IMR-90 (cell line): ENCODE measurements around the gene HLA-C. TPM values are rescaled to one million over a fixed set of nuclear protein-coding genes. Genes with fewer than 3 reads are reported as not detected.

ENCODE experiments used
- ATAC-seq: fragments of 200-7000 bp; cut with Tn5 transposase; 2 replicates; pipeline ENCODE4 v1.9.1; 2020; ENCODE audit warnings: low read depth, mild to moderate bottlenecking, moderate library complexity
- BruUV-seq: library from RNA; stranded (reverse); fragments of 400-500 nt; replicated peaks from 2 replicates; lab custom pipeline; 2021; lab: Mats Ljungman, UMichigan
- CTCF ChIA-PET: fragments of 300-600 bp; formaldehyde crosslinking; extraction: SDS; loops from one replicate; lab custom pipeline; 2021; ENCODE audit warnings: antibody characterized with exemption; lab: Yijun Ruan, JAX
- POLR2A ChIA-PET: fragments of 300-600 bp; sonication (Branson Sonifier 250); formaldehyde crosslinking; loops from one replicate; lab custom pipeline; 2022; ENCODE audit warnings: antibody characterized with exemption; ENCODE audit not compliant: unreplicated experiment; lab: Charles Lee
- DNase-seq: peaks from one replicate; pipeline ENCODE4 v3.0.0; 2013
- H2AFZ ChIP-seq: replicated peaks from 2 replicates; pipeline ENCODE3; 2013; ENCODE audit warnings: low read length, mild to moderate bottlenecking; ENCODE audit not compliant: poor library complexity
- H2AK5ac ChIP-seq: 2 replicates; pipeline ENCODE4 v1.6.1; 2013; ENCODE audit warnings: low read depth, low read length, inconsistent platforms
- H2AK9ac ChIP-seq: replicated peaks from 2 replicates; pipeline ENCODE3; 2013; ENCODE audit warnings: mild to moderate bottlenecking, low read depth, low read length, moderate library complexity; ENCODE audit not compliant: poor library complexity
- H2BK120ac ChIP-seq: 2 replicates; pipeline ENCODE4 v1.6.1; 2013; ENCODE audit warnings: low read depth, low read length, inconsistent platforms
- H2BK15ac ChIP-seq: 3 replicates; pipeline ENCODE4 v1.6.1; 2013; ENCODE audit warnings: low read depth, low read length, inconsistent platforms
- H2BK20ac ChIP-seq: 2 replicates; pipeline ENCODE4 v1.6.1; 2013; ENCODE audit warnings: low read depth, mild to moderate bottlenecking, inconsistent platforms, low read length, moderate library complexity
- H2BK5ac ChIP-seq: 2 replicates; pipeline ENCODE4 v1.6.1; 2013; ENCODE audit warnings: mild to moderate bottlenecking, low read depth, low read length, inconsistent platforms; ENCODE audit not compliant: poor library complexity, severe bottlenecking
- H3K14ac ChIP-seq: replicated peaks from 2 replicates; pipeline ENCODE4 v1.6.1; 2013; ENCODE audit warnings: low read depth, low read length, inconsistent platforms
- H3K18ac ChIP-seq: 2 replicates; pipeline ENCODE4 v1.6.1; 2013; ENCODE audit warnings: low read depth, low read length, control low read depth
- H3K23ac ChIP-seq: 2 replicates; pipeline ENCODE4 v1.6.1; 2013; ENCODE audit warnings: low read depth, low read length, inconsistent platforms
- H3K27ac ChIP-seq: 2 replicates; pipeline ENCODE4 v1.5.1; 2013; ENCODE audit warnings: mild to moderate bottlenecking, control low read depth, low read length; ENCODE audit not compliant: insufficient read depth
- H3K27me3 ChIP-seq: 2 replicates; pipeline ENCODE4 v1.6.1; 2013; ENCODE audit warnings: low read length; ENCODE audit not compliant: control insufficient read depth, insufficient read depth
- H3K36me3 ChIP-seq: 2 replicates; pipeline ENCODE4 v1.6.1; 2013; ENCODE audit warnings: low read length, mixed read lengths; ENCODE audit not compliant: control insufficient read depth, insufficient read depth
- H3K4ac ChIP-seq: 2 replicates; pipeline ENCODE4 v1.6.1; 2013; ENCODE audit warnings: low read depth, low read length, inconsistent platforms
- H3K4me1 ChIP-seq: 2 replicates; pipeline ENCODE4 v1.6.1; 2013; ENCODE audit warnings: low read length, mixed read lengths; ENCODE audit not compliant: control insufficient read depth, insufficient read depth
- H3K4me2 ChIP-seq: 2 replicates; pipeline ENCODE4 v1.6.1; 2013; ENCODE audit warnings: low read depth, mild to moderate bottlenecking, control low read depth, low read length, moderate library complexity
- H3K4me3 ChIP-seq: 2 replicates; pipeline ENCODE4 v1.5.1; 2013; ENCODE audit warnings: low read depth, mild to moderate bottlenecking, control low read depth, low read length, moderate library complexity; ENCODE audit not compliant: insufficient read depth
- H3K56ac ChIP-seq: 2 replicates; pipeline ENCODE4 v1.6.1; 2013; ENCODE audit warnings: low read length, inconsistent platforms; ENCODE audit not compliant: insufficient read depth; ENCODE audit errors: extremely low read depth
- H3K79me1 ChIP-seq, 2 experiments: 2 replicates each; pipeline ENCODE4 v1.6.1; 2013; ENCODE audit warnings: low read length in 2 of 2, inconsistent platforms in 1 of 2, low read depth in 1 of 2
- H3K9ac ChIP-seq: 2 replicates; pipeline ENCODE4 v1.6.1; 2013; ENCODE audit warnings: low read depth, low read length, control low read depth
- H3K9me1 ChIP-seq: 2 replicates; pipeline ENCODE4 v1.6.1; 2013; ENCODE audit warnings: low read length, inconsistent platforms; ENCODE audit not compliant: insufficient read depth
- H3K9me3 ChIP-seq: 2 replicates; pipeline ENCODE4 v1.6.1; 2013; ENCODE audit warnings: low read length; ENCODE audit not compliant: control insufficient read depth, insufficient read depth
- H4K20me1 ChIP-seq: 2 replicates; pipeline ENCODE4 v1.6.1; 2013; ENCODE audit warnings: low read length, inconsistent platforms; ENCODE audit not compliant: insufficient read depth
- H4K5ac ChIP-seq: 2 replicates; pipeline ENCODE4 v1.6.1; 2013; ENCODE audit warnings: mild to moderate bottlenecking, low read depth, low read length, control low read depth
- H4K8ac ChIP-seq, 2 experiments: 2 replicates each; pipeline ENCODE4 v1.6.1; 2013; ENCODE audit warnings: low read depth in 2 of 2, low read length in 2 of 2, control low read depth in 1 of 2, inconsistent platforms in 1 of 2
- H4K91ac ChIP-seq: 2 replicates; pipeline ENCODE4 v1.6.1; 2013; ENCODE audit warnings: low read depth, low read length, inconsistent platforms; ENCODE audit not compliant: insufficient read depth
- BHLHE40 ChIP-seq: fragments of 150-350 bp; IDR thresholded peaks from 2 replicates; pipeline ENCODE4 v1.6.1; 2016; ENCODE audit warnings: mild to moderate bottlenecking, low read depth, low read length
- CEBPB ChIP-seq: IDR thresholded peaks from 2 replicates; pipeline ENCODE4 v1.6.1; 2012; ENCODE audit warnings: low read depth, low read length, improper control_type of control experiment
- CHD1 ChIP-seq: IDR thresholded peaks from 2 replicates; pipeline ENCODE4 v1.6.1; 2012; ENCODE audit warnings: low read depth, low read length, improper control_type of control experiment
- CTCF ChIP-seq: conservative IDR thresholded peaks from 2 replicates; pipeline ENCODE4 v1.5.1; 2012; ENCODE audit warnings: mild to moderate bottlenecking, low read depth, low read length, improper control_type of control experiment
- FOS ChIP-seq: fragments of 150-350 bp; IDR thresholded peaks from 2 replicates; pipeline ENCODE4 v1.6.1; 2016; ENCODE audit warnings: low read depth, low read length
- MAFK ChIP-seq: IDR thresholded peaks from 2 replicates; pipeline ENCODE4 v1.6.1; 2012; ENCODE audit warnings: low read depth, low read length, improper control_type of control experiment
- MXI1 ChIP-seq: IDR thresholded peaks from 2 replicates; pipeline ENCODE4 v1.6.1; 2012; ENCODE audit warnings: low read depth, mild to moderate bottlenecking, low read length, moderate library complexity, borderline replicate concordance
- NFE2L2 ChIP-seq: fragments of 150-350 bp; IDR thresholded peaks from 2 replicates; pipeline ENCODE4 v1.6.1; 2016; ENCODE audit warnings: low read depth, mild to moderate bottlenecking, low read length
- POLR2A ChIP-seq: IDR thresholded peaks from 2 replicates; pipeline ENCODE4 v1.6.1; 2012; ENCODE audit warnings: mild to moderate bottlenecking, low read depth, low read length
- RAD21 ChIP-seq: IDR thresholded peaks from 2 replicates; pipeline ENCODE4 v1.6.1; 2012; ENCODE audit warnings: low read length, improper control_type of control experiment
- RFX5 ChIP-seq: IDR thresholded peaks from 2 replicates; pipeline ENCODE4 v1.8.0; 2012; ENCODE audit warnings: low read depth, mild to moderate bottlenecking, low read length, moderate library complexity
- SMC3 ChIP-seq: fragments of 150-350 bp; IDR thresholded peaks from 2 replicates; pipeline ENCODE4 v1.6.1; 2016; ENCODE audit warnings: low read depth, mild to moderate bottlenecking, antibody characterized with exemption, low read length, moderate library complexity
- WGBS, 2 experiments: methylation state at CpG; one replicate each; pipeline versions ENCODE4 v1.1.5 to v1.1.7; 2013; ENCODE audit warnings: missing lambda C conversion rate in 2 of 2; ENCODE audit not compliant: insufficient read length in 1 of 2; ENCODE audit errors: extremely low coverage in 2 of 2; 5-methylcytosine and 5-hydroxymethylcytosine counted together
- dilution Hi-C: fragments of 300-500 bp; cut with HindIII; formaldehyde crosslinking; loops from one replicate; pipeline ENCODE4 v1.14.3; 2018; ENCODE audit warnings: low sequenced_read_pairs; ENCODE audit not compliant: unreplicated experiment
- in situ Hi-C: fragments of 300-500 bp; cut with MboI; formaldehyde crosslinking; loops from 3 replicates; pipeline ENCODE4 v1.14.3; 2019; ENCODE audit warnings: low sequenced_read_pairs, inconsistent platforms, mixed read lengths
- intact Hi-C: fragments of 100-400 bp; cut with micrococcal nuclease; formaldehyde crosslinking; loops from 2 replicates; pipeline ENCODE4 v1.10.0; 2022
- polyA plus RNA-seq, 3 experiments: library from polyadenylated mRNA; depleted of rRNA; stranded (reverse); fragments of >200 nt; gene quantifications; 2 replicates each; pipeline ENCODE4 v1.2.3, GENCODE V29; 2012; ENCODE audit warnings: low replicate concordance in 1 of 3
- total RNA-seq: library from RNA; depleted of rRNA; stranded (reverse); fragments of >200 nt; gene quantifications from 2 replicates; pipeline ENCODE4 v1.2.3, GENCODE V29; 2012
- TF ChIP-seq, protein P1 (sequence below): fragments of 150-350 bp; IDR thresholded peaks from 2 replicates; pipeline ENCODE4 v1.6.1; 2017; ENCODE audit warnings: mild to moderate bottlenecking, antibody characterized with exemption, low read length, low read depth
- TF ChIP-seq, protein P2 (sequence below): fragments of 150-350 bp; IDR thresholded peaks from 2 replicates; pipeline ENCODE4 v1.6.1; 2016; ENCODE audit warnings: low read depth, mild to moderate bottlenecking, low read length, moderate library complexity, borderline replicate concordance

The HLA-C gene
- total and polyA plus RNA-seq, 2 of the 4 experiments (the other 2 are of a cell fraction), result 8.8 to 87.3 TPM

- CTCF ChIA-PET, result no interaction called here
Measured at GRCh38 chr6:31308050-31308844, 36.4 kb upstream of the HLA-C start.

More at GRCh38 chr6:31308050-31308844, 36.4 kb upstream of the HLA-C start:
- TF ChIP-seq BHLHE40 (no peak), NFE2L2 (no peak), MXI1 (no peak), CEBPB (no peak), RFX5 (no peak), CTCF (no peak), RAD21 (no peak), POLR2A (no peak), MAFK (no peak), FOS (no peak), CHD1 (no peak), SMC3 (no peak)
- TF ChIP-seq, protein P1, sequence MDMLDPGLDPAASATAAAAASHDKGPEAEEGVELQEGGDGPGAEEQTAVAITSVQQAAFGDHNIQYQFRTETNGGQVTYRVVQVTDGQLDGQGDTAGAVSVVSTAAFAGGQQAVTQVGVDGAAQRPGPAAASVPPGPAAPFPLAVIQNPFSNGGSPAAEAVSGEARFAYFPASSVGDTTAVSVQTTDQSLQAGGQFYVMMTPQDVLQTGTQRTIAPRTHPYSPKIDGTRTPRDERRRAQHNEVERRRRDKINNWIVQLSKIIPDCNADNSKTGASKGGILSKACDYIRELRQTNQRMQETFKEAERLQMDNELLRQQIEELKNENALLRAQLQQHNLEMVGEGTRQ, result no peak
- TF ChIP-seq, protein P2, sequence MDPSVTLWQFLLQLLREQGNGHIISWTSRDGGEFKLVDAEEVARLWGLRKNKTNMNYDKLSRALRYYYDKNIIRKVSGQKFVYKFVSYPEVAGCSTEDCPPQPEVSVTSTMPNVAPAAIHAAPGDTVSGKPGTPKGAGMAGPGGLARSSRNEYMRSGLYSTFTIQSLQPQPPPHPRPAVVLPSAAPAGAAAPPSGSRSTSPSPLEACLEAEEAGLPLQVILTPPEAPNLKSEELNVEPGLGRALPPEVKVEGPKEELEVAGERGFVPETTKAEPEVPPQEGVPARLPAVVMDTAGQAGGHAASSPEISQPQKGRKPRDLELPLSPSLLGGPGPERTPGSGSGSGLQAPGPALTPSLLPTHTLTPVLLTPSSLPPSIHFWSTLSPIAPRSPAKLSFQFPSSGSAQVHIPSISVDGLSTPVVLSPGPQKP, result no peak
- Histone ChIP-seq H3K14ac (no peak overlapping the region), H4K91ac (no peak overlapping the region), H3K9ac (no peak overlapping the region), H3K9me1 (no peaks in the 10 kb centered on the region), H3K79me1 (no peaks in the 10 kb centered on the region), H4K5ac (no peak overlapping the region), H3K18ac (no peak overlapping the region), H3K9me3 (peaks cover 3% of the 10 kb centered on the region; the same call in 1 of the 2 replicates), H3K23ac (no peak overlapping the region), H3K4me2 (no peak overlapping the region; the same call in 1 of the 2 replicates), H3K27ac (no peak overlapping the region), H2AFZ (peak overlapping the region; percentile 43), H2AK5ac (no peak overlapping the region), H3K27me3 (peaks cover 52% of the 10 kb centered on the region), H2BK120ac (no peak overlapping the region), H3K36me3 (no peaks in the 10 kb centered on the region), H3K4ac (no peak overlapping the region), H3K4me3 (no peak overlapping the region), H3K56ac (no peak overlapping the region), H4K20me1 (no peaks in the 10 kb centered on the region), H3K4me1 (no peaks in the 10 kb centered on the region), H4K8ac (no peak overlapping the region), H2BK5ac (no peak overlapping the region), H2AK9ac (no peak overlapping the region), H2BK15ac (no peak overlapping the region), H2BK20ac (no peak overlapping the region)
- intact Hi-C loops (no loop called here), in situ Hi-C loops (no loop called here), dilution Hi-C loops (no loop called here)
- DNase-seq (no peak), ATAC-seq (no peak)
- POLR2A ChIA-PET, result no interaction called here
- 0% methylated on average over 5 of the region's 57 CpGs; no CpG with 5 or more reads in 1 of the 2 experiments for WGBS, 2 experiments
- BruUV-seq, result no TSS peak
